HG02759 (cell line): ENCODE measurements around the gene SHMT1.
"Not testable (repeated sequence)": the region's sequence is repeated elsewhere in the genome, so short reads cannot be mapped to it uniquely, and the experiment has no call there.

Source experiments
- ATAC-seq: cut with Tn5 transposase; IDR thresholded peaks from one replicate; pipeline ENCODE4 v1.9.1; 2021; ENCODE audit warnings: mild to moderate bottlenecking, moderate library complexity; ENCODE audit not compliant: unreplicated experiment

Gene SHMT1

DNA sequence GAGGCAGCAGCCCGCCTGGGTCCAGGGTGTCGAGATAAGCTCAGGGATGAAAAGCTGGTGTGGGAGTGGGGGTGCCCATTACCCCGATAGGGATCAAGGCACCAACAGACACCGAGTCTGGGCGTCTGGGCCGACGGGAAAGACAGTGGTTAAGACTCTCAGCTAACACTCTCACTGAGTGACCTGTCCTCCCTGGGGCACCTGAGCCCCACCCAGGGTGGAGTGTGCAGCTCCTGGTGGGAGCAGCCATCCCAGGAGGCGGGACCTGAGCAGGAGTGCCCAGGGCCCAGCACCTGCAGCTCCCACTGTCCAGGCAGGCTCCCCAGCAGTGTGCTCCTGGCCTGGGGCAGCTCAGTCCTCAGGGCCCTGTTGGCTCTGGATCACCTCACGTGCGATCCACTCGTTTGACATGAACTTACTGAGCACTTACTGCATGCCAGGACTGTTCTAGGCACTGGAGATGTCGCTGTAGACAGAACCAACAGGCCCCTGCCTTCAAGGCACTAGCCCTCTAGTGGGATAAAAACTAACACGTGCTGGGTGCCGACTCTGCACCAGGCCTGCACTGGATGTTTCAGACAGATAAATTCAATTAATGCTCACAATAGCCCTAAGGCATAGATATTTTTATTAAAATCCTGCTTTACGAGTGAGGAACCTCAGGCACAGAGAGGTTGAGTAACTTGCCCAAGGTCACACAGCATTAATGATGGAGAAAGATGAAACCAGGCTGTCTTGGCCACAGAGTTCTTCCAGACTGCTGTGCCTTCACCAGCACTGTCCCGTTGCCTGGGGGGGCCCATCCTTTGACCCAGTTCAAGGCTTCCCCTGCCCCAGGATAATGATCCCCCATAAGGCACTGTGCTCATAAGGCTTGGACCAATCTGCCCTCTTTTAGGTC lies 16.1 kb upstream of the SHMT1 start:
- no peak for ATAC-seq

- not testable (repeated sequence) for ATAC-seq
These were observed 15.3 kb upstream of the SHMT1 start for GRCh38 chr17:18378614-18379013.

DNA sequence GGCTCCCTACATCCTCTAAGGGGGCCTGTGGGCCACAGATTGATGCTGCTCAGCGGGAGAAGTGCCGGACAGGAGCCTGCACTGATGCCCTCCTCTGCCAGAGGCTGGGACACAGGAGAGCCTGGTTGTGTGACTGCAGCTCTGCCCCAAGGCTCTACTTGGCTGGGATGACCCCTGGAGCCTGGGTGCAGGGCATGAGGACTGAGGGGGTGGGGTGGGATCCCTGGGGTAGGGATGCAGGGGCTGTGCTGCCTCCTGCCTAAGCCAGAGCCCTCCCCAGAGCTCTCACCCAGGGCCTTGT lies 14.8 kb upstream of the SHMT1 start:
- no peak for ATAC-seq

- ATAC-seq, result no peak
These were observed 14.3 kb upstream of the SHMT1 start, which contains the start of gene EVPLL for GRCh38 chr17:18377437-18378204. EVPLL (plus strand) TSS chr17:18377778; CDS start chr17:18380938, 3,160 bp downstream.

DNA sequence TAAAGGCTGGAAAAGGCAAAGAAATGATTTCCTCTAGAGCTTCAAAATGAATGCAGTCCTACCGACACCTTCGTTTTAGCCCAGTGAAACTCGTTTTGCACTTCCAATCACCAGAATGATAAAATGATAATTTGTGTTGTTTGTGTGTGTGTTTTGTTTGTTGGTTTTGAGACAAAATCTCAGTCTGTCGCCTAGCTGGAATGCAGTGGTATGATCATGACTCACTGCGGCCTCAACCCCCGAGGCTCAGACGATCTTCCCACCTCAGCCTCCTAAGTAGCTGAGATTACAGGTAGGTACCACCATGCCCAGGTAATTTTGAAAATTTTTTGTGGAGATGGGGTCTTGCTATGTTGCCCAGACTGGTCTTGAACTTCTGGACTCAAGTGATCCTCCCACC lies 10.9 kb upstream of the SHMT1 start:
- no peak for ATAC-seq

DNA sequence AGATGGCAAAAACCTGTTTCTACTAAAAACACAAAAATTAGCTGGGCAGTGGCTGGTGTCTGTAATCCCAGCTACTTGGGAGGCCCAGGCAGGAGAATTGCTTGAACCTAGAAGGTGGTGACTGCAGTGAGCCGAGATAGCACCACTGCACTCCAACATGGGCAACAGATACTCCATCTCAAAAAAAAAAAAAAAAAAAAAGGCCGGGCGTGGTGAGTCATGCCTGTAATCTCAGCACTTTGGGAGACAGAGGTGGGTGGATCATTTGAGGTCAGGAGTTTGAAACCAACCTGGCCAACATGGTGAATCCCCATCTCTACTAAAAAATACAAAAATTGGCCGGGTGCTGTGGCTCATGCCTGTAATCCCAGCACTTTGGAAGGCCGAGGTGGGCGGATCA lies 9.8 kb upstream of the SHMT1 start:
- not testable (repeated sequence) for ATAC-seq

- ATAC-seq, result no peak
These were observed 8.1 kb upstream of the SHMT1 start for GRCh38 chr17:18371455-18371854.

DNA sequence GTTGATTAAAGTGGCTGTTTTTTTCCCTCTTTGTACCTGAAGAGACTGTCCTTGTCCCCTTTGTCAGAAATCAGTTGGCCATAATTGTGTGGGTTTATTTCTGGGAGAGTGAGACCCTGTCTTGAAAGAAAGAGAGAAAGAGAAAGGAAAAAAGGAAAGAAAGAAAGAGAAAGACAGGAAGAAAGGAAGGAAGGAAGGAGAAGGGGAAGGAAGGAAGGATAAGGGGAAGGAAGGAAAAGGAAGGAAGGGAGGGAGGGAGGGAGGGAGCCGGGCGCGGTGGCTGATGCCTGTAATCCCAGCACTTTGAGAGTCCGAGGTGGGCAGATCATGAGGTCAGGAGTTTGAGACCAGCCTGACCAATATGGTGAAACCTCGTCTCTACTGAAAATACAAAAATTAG lies 7.4 kb upstream of the SHMT1 start:
- no peak for ATAC-seq

DNA sequence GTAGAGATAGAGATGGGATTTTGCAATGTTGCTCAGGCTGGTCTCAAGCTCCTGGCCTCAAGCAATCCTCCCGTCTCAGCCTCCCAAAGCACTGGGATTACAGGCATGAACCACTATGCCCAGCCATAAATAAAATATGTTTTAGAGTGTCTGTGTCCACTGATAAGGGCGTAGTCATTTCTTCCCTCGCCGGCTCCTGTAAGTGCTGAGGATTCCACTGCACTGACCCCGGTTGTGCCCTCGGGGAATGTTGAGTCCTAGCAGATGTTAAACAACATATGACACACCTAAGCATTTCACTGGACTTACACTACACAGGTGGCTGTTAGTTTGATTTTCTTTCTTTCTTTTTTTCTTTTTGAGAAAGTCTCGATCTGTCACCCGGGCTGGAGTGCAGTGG lies 5.6 kb upstream of the SHMT1 start:
- ATAC-seq, result no peak

DNA sequence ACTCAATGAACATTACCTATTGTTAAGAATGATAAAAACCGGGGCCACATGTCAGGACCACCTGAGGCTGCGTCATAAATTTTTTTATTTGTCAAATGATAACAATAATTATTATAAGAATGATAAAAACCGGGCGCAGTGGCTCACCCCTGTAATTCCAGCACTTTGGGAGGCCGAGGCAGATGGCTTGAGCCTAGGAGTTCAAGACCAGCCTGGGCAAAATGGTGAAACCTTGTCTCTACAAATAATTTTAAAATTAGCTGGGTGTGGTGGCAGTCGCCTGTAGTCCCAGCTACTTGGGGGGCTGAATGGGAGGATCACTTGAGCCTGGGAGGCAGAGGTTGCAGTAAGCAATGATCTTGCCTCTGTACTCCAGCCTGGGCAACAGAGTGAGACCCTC lies 816 bp upstream of the SHMT1 start:
- no peak for ATAC-seq

GRCh38 chr17:18362698-18363100 lies 651 bp downstream of the SHMT1 start:
- no peak for ATAC-seq

GRCh38 chr17:18361837-18362697 lies 1.3 kb downstream of the SHMT1 start:
- no peak for ATAC-seq

GRCh38 chr17:18360518-18360917 lies 2.8 kb downstream of the SHMT1 start:
- ATAC-seq, result no peak

DNA sequence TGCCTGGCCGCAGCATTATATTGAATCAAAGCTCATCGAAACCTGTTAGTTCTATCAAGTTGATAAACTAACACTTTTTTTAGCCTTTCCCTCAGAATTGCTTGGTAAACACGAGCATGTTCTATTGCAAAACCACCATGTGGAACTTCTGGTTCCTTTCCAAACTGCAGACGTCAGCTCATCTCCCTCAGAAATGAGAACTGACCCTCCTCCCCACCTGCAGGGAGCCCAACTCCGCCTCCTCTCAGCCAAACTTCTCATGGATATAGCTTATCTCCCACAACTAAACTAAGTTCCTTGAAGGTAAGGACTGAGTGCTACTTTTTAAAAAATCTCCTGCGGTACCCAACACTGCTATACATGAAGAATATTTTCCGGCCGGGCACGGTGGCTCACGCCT lies 6.7 kb downstream of the SHMT1 start:
- no peak for ATAC-seq

- ATAC-seq, result no peak
These were observed 9.8 kb downstream of the SHMT1 start for GRCh38 chr17:18353541-18353940.

GRCh38 chr17:18344021-18344420 lies 19.3 kb downstream of the SHMT1 start:
- ATAC-seq, result no peak

GRCh38 chr17:18339933-18340332 lies 23.4 kb downstream of the SHMT1 start:
- no peak for ATAC-seq

- not testable (repeated sequence) for ATAC-seq
These were observed 25.2 kb downstream of the SHMT1 start for GRCh38 chr17:18338158-18338557.

- no peak for ATAC-seq
These were observed 30.4 kb downstream of the SHMT1 start for GRCh38 chr17:18332909-18333489.

- no peak for ATAC-seq
These were observed 31.5 kb downstream of the SHMT1 start for GRCh38 chr17:18331879-18332278.

GRCh38 chr17:18328643-18329204 lies 34.6 kb downstream of the SHMT1 start:
- ATAC-seq, result no peak
